Esophagus muscularis mucosa (tissue), 4 donors: ENCODE data around the gene ATP5IF1. TPM values are rescaled to one million over a fixed set of nuclear protein-coding genes. Genes with fewer than 3 reads are reported as not detected.
A peak's percentile ranks its signal among the peaks of the same experiment; 100 is the strongest.

ENCODE experiments used
- DNase-seq: peaks from one replicate; pipeline ENCODE4 v3.0.0-alpha.2; 2017; ENCODE audit errors: extremely low spot score
- H3K27ac ChIP-seq, 4 donors: fragments of 200-600 bp; sonication (generic); replicated peaks in 1 of 4; 1 replicate in 3 of 4; 2 replicates in 1 of 4; pipeline ENCODE4 v1.5.1; 2016 to 2019; ENCODE audit warnings: mild to moderate bottlenecking in 1 of 4
- H3K27me3 ChIP-seq, 4 donors: fragments of 200-600 bp; sonication (generic); one replicate each; pipeline versions ENCODE4 v1.5.1 to v1.6.0; 2016 to 2019
- H3K36me3 ChIP-seq, 4 donors: fragments of 200-600 bp; sonication (generic); one replicate each; pipeline ENCODE4 v1.5.1; 2016 to 2019
- H3K4me1 ChIP-seq, 4 donors: fragments of 200-600 bp; sonication (generic); one replicate each; pipeline ENCODE4 v1.5.1; 2016 to 2019
- H3K4me3 ChIP-seq, 4 donors: fragments of 200-600 bp; sonication (generic); 1 replicate in 2 of 4; 2 replicates in 2 of 4; pipeline ENCODE4 v1.5.1; 2016 to 2019; ENCODE audit warnings: mild to moderate bottlenecking in 4 of 4, moderate library complexity in 1 of 4
- H3K9me3 ChIP-seq, 4 donors: fragments of 200-600 bp; sonication (generic); 1 replicate in 3 of 4; 2 replicates in 1 of 4; pipeline ENCODE4 v1.5.1; 2016 to 2019
- CTCF ChIP-seq, 3 experiments: fragments of 200-600 bp in 2 of 3; fragments of 450-650 bp in 1 of 3; sonication (generic) in 2 of 3; IDR thresholded peaks; one replicate each; pipeline ENCODE4 v1.5.1; 2017 to 2019; ENCODE audit warnings: antibody characterized with exemption in 3 of 3, mild to moderate bottlenecking in 2 of 3, moderate library complexity in 1 of 3
- EP300 ChIP-seq: sonication (generic); formaldehyde crosslinking; IDR thresholded peaks from one replicate; pipeline ENCODE4 v1.6.1; 2017; ENCODE audit warnings: antibody characterized with exemption
- POLR2A ChIP-seq: fragments of 450-650 bp; IDR thresholded peaks from one replicate; pipeline ENCODE4 v1.6.1; 2017; ENCODE audit warnings: antibody characterized with exemption, moderate library complexity, mild to moderate bottlenecking, low read depth
- POLR2AphosphoS5 ChIP-seq, 2 donors: sonication (generic); formaldehyde crosslinking; IDR thresholded peaks; one replicate each; pipeline ENCODE4 v1.6.1; 2017; ENCODE audit warnings: antibody characterized with exemption in 2 of 2
- WGBS: methylation state at CpG from one replicate; pipeline ENCODE4 v1.1.5; 2018; 5-methylcytosine and 5-hydroxymethylcytosine counted together
- intact Hi-C: fragments of 100-400 bp; cut with DNase I; formaldehyde crosslinking; loops from one replicate; pipeline ENCODE4 v1.15.1; 2023
- total RNA-seq, 4 donors: library from RNA; depleted of rRNA; stranded (reverse); fragments of >200 nt; gene quantifications; one replicate each; pipeline versions ENCODE4 v1.1.0 to v1.2.1, GENCODE V29; 2016

ATP5IF1 gene
- total RNA-seq, 4 donors from 2014 or later, result 125 to 174 (median 126) TPM

- intact Hi-C loops, result no loop called here
- Histone ChIP-seq H3K36me3 (peaks cover 67 to 85% (median 75%) of the 10 kb centered on the region in 4 donors), H3K4me3 (no peak overlapping the region), H3K27ac (no peak overlapping the region), H3K4me1 (no peaks in the 10 kb centered on the region), H3K27me3 (no peaks in the 10 kb centered on the region), H3K9me3 (no peaks in the 10 kb centered on the region)
- 90% methylated on average over 3 of the region's 6 CpGs for WGBS
- DNase-seq, result no peak
- TF ChIP-seq CTCF (IDR thresholded peaks at IDR 0.05), result no peak
- TF ChIP-seq POLR2AphosphoS5 (IDR thresholded peaks at IDR 0.05), result no peak
- TF ChIP-seq POLR2A, result no peak
- no peak for TF ChIP-seq EP300
Observed at GRCh38 chr1:28200234-28200873, 35.6 kb upstream of the ATP5IF1 start.

GRCh38 chr1:28205243-28205642 is 30.7 kb upstream of the ATP5IF1 start:
- H3K4me3 ChIP-seq, result no peak overlapping the region
- no peaks in the 10 kb centered on the region for H3K4me1 ChIP-seq
- no peaks in the 10 kb centered on the region for H3K27me3 ChIP-seq
- H3K9me3 ChIP-seq, result no peaks in the 10 kb centered on the region
- no peak for TF ChIP-seq EP300
- no peak for TF ChIP-seq POLR2AphosphoS5 (IDR thresholded peaks at IDR 0.05)
- no peak for TF ChIP-seq POLR2A
- TF ChIP-seq CTCF (IDR thresholded peaks at IDR 0.05), result no peak
- intact Hi-C loops, result no loop called here
- DNase-seq, result no peak
- H3K27ac ChIP-seq, result no peak overlapping the region
- 91% methylated on average over 4 of the region's 4 CpGs for WGBS
- H3K36me3 ChIP-seq, result peaks cover 70 to 99% (median 91%) of the 10 kb centered on the region in 4 donors

GRCh38 chr1:28208818-28209441 is 27.0 kb upstream of the ATP5IF1 start:
- Histone ChIP-seq H3K4me1 (no peaks in the 10 kb centered on the region), H3K27me3 (no peaks in the 10 kb centered on the region), H3K4me3 (no peak overlapping the region), H3K36me3 (peaks cover 55 to 95% (median 69%) of the 10 kb centered on the region in 4 donors), H3K9me3 (no peaks in the 10 kb centered on the region), H3K27ac (no peak overlapping the region)
- TF ChIP-seq POLR2A (no peak), CTCF (IDR thresholded peaks at IDR 0.05) (peak; percentile 28 to 50 (median 34)), EP300 (no peak), POLR2AphosphoS5 (IDR thresholded peaks at IDR 0.05) (no peak)
- intact Hi-C loops, result no loop called here
- no peak for DNase-seq
- 47% methylated on average over 4 of the region's 4 CpGs for WGBS

- peaks cover 50 to 95% (median 68%) of the 10 kb centered on the region in 4 donors for H3K36me3 ChIP-seq
Observed at GRCh38 chr1:28209700-28210099, 26.2 kb upstream of the ATP5IF1 start.

More at GRCh38 chr1:28209700-28210099, 26.2 kb upstream of the ATP5IF1 start:
- WGBS, result 50% methylated on average over 1 of the region's 1 CpG
- no peaks in the 10 kb centered on the region for H3K9me3 ChIP-seq
- TF ChIP-seq POLR2A, result no peak
- TF ChIP-seq CTCF (IDR thresholded peaks at IDR 0.05), result no peak
- no peak for TF ChIP-seq POLR2AphosphoS5 (IDR thresholded peaks at IDR 0.05)
- TF ChIP-seq EP300, result no peak
- no peak overlapping the region for H3K4me3 ChIP-seq
- intact Hi-C loops, result no loop called here
- no peaks in the 10 kb centered on the region for H3K4me1 ChIP-seq
- no peaks in the 10 kb centered on the region for H3K27me3 ChIP-seq
- no peak overlapping the region for H3K27ac ChIP-seq
- DNase-seq, result no peak
